BLaER1 (cell line): Measurements from ENCODE around the gene PHKB.

ENCODE experiments used
- H3K27ac ChIP-seq: shearing (Covaris generic); formaldehyde crosslinking; 2 replicates; pipeline ENCODE4 v1.8.1; 2022
- H3K27me3 ChIP-seq: shearing (Covaris generic); formaldehyde crosslinking; 2 replicates; pipeline ENCODE4 v1.8.1; 2022
- H3K36me3 ChIP-seq: shearing (Covaris generic); formaldehyde crosslinking; 2 replicates; pipeline ENCODE4 v1.8.1; 2022
- H3K4me1 ChIP-seq: shearing (Covaris generic); formaldehyde crosslinking; 2 replicates; pipeline ENCODE4 v1.8.1; 2022
- H3K4me2 ChIP-seq: shearing (Covaris generic); formaldehyde crosslinking; 2 replicates; pipeline ENCODE4 v1.8.1; 2022
- H3K4me3 ChIP-seq: shearing (Covaris generic); formaldehyde crosslinking; 2 replicates; pipeline ENCODE4 v1.8.1; 2022
- H3K9ac ChIP-seq: shearing (Covaris generic); formaldehyde crosslinking; 2 replicates; pipeline ENCODE4 v1.8.1; 2022
- H3K9me3 ChIP-seq: shearing (Covaris generic); formaldehyde crosslinking; 2 replicates; pipeline ENCODE4 v1.8.1; 2022
- H4K20me1 ChIP-seq: shearing (Covaris generic); formaldehyde crosslinking; 2 replicates; pipeline ENCODE4 v1.8.1; 2022
- Cebpa-rat ChIP-seq: shearing (Covaris generic); IDR thresholded peaks from 2 replicates; pipeline ENCODE4 v1.8.1; 2022

PHKB gene

DNA sequence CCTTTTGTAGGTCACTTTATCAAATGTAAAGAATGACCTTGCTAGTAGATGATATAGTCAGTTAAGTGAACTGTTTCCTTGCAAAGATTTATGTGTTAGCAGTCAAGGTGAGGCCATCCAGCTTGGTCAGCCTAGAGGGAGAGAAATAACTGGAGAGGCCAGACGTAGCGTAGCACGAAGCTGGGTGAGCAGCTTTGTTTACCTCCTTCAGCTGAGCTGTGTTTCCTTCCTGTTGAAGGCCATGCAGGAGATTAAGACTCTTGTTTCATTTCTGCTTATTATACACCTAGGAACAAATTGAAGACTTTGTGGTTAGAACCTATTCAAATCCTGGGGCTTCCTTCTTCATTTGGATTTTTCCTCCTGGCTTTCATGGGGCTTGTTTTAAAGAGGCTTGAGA is 267.1 kb downstream of the PHKB start:
- Histone ChIP-seq H3K9me3 (no peaks in the 10 kb centered on the region), H3K4me2 (no peak overlapping the region), H4K20me1 (no peaks in the 10 kb centered on the region), H3K36me3 (no peaks in the 10 kb centered on the region), H3K4me1 (no peaks in the 10 kb centered on the region), H3K9ac (no peak overlapping the region), H3K4me3 (no peak overlapping the region), H3K27ac (no peak overlapping the region), H3K27me3 (no peaks in the 10 kb centered on the region)
- no peak for TF ChIP-seq Cebpa-rat

DNA sequence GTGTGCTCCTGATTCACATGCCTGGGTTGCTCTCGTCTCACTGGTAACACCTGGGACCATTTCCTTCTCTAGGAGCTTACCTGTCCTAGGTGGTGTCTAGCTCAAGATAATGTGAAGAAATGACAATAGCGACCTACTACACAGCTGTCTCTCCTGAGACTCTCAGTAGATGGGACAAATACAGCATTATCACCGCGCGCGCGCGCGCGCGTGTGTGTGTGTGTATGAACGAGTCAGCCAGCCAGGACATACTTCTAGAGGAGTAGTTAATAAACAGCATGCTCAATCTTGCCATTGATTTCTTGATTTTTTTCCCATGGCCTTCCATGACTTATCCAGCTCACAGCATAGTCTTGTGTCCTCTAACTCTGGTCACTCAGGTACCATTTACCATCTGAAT is 268.6 kb downstream of the PHKB start:
- Histone ChIP-seq H3K27ac (no peak overlapping the region), H3K9me3 (no peaks in the 10 kb centered on the region), H3K4me1 (no peaks in the 10 kb centered on the region), H4K20me1 (no peaks in the 10 kb centered on the region), H3K4me3 (no peak overlapping the region), H3K27me3 (no peaks in the 10 kb centered on the region), H3K36me3 (no peaks in the 10 kb centered on the region), H3K9ac (no peak overlapping the region), H3K4me2 (no peak overlapping the region)
- no peak for TF ChIP-seq Cebpa-rat

DNA sequence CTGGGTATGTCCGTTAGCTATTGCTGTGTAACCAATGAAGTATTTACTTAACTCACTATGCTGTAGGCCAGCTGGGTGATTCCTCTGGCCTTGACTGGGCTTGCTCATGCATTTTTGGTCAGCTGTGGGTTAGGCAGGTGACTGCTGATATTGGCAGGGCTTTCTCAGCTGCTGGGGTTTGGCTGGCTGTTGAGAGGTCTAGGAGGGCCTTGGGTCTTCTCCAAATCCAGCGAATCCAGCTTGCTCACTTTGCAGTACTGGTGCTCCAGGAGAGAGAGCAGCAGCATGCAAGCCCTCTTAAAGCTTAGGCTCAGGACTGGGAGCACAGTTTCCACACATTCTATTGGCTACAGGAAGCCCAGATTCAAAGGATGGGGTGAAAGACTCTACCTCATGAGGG is 270.1 kb downstream of the PHKB start:
- Histone ChIP-seq H4K20me1 (no peaks in the 10 kb centered on the region), H3K4me3 (no peak overlapping the region), H3K9ac (no peak overlapping the region), H3K4me2 (no peak overlapping the region), H3K9me3 (no peaks in the 10 kb centered on the region), H3K36me3 (no peaks in the 10 kb centered on the region), H3K27ac (no peak overlapping the region), H3K4me1 (no peaks in the 10 kb centered on the region), H3K27me3 (no peaks in the 10 kb centered on the region)
- TF ChIP-seq Cebpa-rat = no peak

DNA sequence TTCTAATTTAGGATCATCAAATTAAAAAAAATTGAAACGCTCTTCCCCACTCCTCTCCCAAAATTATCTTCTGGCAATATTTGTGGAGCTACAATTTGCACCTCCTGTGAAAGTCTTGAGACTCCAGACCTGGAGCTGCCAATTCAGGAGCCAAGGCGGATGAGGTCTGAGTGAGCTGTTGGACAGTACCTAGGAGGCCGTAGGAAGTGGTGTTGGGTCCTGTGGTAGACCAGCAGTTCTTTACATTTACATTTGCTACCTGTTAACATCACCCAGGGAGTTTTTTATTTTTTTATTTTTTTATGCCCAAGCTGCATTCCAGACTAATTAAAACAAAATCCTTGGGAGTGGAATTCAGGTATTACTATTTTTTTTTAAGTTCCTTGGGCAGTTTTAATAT is 271.0 kb downstream of the PHKB start:
- no peaks in the 10 kb centered on the region for H3K4me1 ChIP-seq
- H3K27ac ChIP-seq = no peak overlapping the region
- H4K20me1 ChIP-seq = no peaks in the 10 kb centered on the region
- H3K4me2 ChIP-seq = no peak overlapping the region
- H3K27me3 ChIP-seq = no peaks in the 10 kb centered on the region
- no peak for TF ChIP-seq Cebpa-rat
- H3K36me3 ChIP-seq = no peaks in the 10 kb centered on the region
- no peak overlapping the region for H3K9ac ChIP-seq
- no peaks in the 10 kb centered on the region for H3K9me3 ChIP-seq
- H3K4me3 ChIP-seq = no peak overlapping the region

DNA sequence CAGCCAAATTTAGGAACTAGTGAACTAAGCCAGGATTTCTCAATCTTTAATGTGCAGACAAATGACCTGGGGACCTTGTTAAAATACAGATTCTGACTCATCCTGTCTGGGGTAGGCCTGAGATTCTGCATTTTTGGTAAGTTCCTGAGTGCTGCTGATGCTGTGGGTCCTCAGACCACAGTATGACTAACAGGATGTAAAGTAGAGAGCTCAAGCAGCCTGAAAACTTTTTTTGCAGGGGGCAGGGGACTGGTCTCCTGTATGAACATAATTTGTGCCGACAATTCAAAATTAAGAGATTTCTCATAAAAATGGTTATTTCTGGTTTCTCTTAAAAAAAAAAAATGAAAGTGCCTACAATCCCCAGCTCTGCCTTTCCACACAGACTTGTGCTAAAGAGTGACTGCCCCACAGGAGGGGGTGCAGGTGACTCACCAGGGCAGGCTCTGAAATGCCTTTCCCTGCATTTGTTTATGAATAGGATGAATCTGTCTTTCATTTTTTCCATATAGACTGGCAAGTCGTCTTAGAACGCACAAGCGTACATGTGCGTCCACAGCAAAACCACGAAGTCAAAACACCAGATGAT is 271.5 kb downstream of the PHKB start:
- no peaks in the 10 kb centered on the region for H4K20me1 ChIP-seq
- no peak overlapping the region for H3K4me3 ChIP-seq
- no peaks in the 10 kb centered on the region for H3K36me3 ChIP-seq
- H3K9ac ChIP-seq = no peak overlapping the region
- no peak overlapping the region for H3K27ac ChIP-seq
- H3K27me3 ChIP-seq = no peaks in the 10 kb centered on the region
- no peaks in the 10 kb centered on the region for H3K4me1 ChIP-seq
- TF ChIP-seq Cebpa-rat = no peak
- no peaks in the 10 kb centered on the region for H3K9me3 ChIP-seq
- H3K4me2 ChIP-seq = no peak overlapping the region

DNA sequence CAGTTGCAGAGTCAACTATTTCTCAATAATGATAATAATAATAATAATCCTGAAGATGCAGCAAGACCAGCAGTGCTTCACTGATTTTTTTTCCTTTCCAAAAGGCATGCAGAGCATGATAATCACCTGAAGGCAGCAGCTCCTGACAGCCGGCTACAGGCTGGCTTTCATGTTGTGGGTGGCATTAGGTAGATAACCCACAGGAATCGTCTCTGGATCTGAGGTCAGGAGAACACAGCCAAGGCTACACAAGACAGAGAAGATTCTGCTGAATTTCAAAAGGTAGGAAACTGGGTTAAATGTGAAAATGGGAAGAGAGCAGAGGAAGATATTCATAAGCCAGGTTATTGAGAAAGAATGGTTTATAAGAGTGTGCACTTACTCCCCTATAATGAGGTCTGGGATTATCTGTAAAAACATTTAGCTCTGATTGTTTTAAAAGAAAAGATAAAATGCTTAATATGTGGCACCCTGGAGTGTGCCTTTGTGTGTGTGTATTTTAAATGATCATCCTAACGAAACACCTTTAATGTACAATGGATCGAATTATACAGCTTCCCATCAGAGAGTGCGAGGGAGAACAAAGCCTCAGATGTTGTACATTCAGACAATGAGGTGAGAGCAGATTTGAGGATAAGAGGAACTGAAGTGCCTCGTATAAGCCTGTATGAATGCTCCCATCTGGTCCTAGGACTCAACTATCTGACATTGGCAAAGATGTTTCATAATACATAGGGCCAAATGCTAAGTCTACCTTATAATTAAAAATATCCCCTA is 273.1 kb downstream of the PHKB start:
- no peaks in the 10 kb centered on the region for H4K20me1 ChIP-seq
- no peak for TF ChIP-seq Cebpa-rat
- H3K4me1 ChIP-seq = no peaks in the 10 kb centered on the region
- no peak overlapping the region for H3K9ac ChIP-seq
- H3K4me2 ChIP-seq = no peak overlapping the region
- H3K4me3 ChIP-seq = no peak overlapping the region
- no peaks in the 10 kb centered on the region for H3K27me3 ChIP-seq
- H3K36me3 ChIP-seq = no peaks in the 10 kb centered on the region
- H3K9me3 ChIP-seq = peaks cover 5% of the 10 kb centered on the region; the same call in 1 of the 2 replicates
- no peak overlapping the region for H3K27ac ChIP-seq

DNA sequence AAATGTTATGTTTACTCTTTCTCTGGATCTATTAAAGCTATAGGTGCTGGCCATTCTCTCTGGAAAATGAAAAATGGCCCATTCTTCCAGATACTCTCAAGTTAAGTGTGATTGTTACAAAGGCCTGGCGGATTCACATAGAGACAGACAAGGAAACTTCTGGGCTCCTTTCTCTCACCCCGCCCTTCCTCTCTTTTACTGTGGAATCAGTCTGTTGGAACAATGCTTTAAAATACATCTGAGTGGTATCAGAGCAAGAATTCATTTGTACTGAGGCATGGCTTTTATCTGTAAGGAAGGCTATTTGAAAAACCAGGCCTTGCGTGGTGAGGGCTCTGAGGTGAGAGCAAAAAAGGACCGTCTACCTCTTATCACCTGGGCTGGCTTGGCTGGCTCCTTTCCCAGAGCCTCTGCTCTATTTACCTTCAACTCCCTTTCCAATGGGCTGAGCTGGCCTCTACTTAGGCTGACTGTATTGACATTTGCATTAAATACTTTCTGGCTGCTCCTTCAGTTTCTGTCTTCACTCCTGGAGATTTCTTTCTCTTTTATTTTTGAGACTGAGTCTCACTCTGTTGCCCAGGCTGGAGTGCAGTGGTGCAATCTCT is 274.0 kb downstream of the PHKB start:
- H3K9ac ChIP-seq = no peak overlapping the region
- H3K4me3 ChIP-seq = no peak overlapping the region
- H3K27ac ChIP-seq = no peak overlapping the region
- TF ChIP-seq Cebpa-rat = no peak
- H3K27me3 ChIP-seq = no peaks in the 10 kb centered on the region
- H3K4me1 ChIP-seq = no peaks in the 10 kb centered on the region
- H3K36me3 ChIP-seq = no peaks in the 10 kb centered on the region
- no peak overlapping the region for H3K4me2 ChIP-seq
- H4K20me1 ChIP-seq = no peaks in the 10 kb centered on the region
- H3K9me3 ChIP-seq = peaks cover 5% of the 10 kb centered on the region; the same call in 1 of the 2 replicates

DNA sequence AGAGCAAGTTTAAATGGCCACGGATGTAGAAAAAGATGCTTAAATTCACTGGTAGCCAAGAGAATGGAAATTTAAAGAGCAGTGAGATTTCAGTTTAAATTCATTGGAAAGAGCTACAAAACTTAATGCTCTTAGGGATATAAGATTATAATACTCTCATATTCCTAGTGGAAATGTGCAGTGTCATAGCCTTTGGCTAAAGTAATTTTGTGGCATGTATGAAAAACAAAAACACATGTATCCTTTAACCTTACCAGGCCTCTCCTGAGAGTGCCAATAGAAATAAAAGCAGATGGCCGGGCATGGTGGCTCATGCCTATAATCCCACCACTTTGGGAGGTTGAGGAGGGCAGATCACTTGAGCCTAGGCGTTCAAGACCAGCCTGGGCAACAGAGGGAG is 289.2 kb downstream of the PHKB start:
- no peaks in the 10 kb centered on the region for H4K20me1 ChIP-seq
- no peak overlapping the region for H3K27ac ChIP-seq
- no peaks in the 10 kb centered on the region for H3K4me1 ChIP-seq
- H3K4me3 ChIP-seq = no peak overlapping the region
- H3K4me2 ChIP-seq = no peak overlapping the region
- no peaks in the 10 kb centered on the region for H3K36me3 ChIP-seq
- no peak for TF ChIP-seq Cebpa-rat
- no peak overlapping the region for H3K9ac ChIP-seq
- H3K9me3 ChIP-seq = no peaks in the 10 kb centered on the region
- no peaks in the 10 kb centered on the region for H3K27me3 ChIP-seq
